HG03460 (cell line): ENCODE data around the gene DPYSL4.
"Not testable (repeated sequence)": the region's sequence is repeated elsewhere in the genome, so short reads cannot be mapped to it uniquely, and the experiment has no call there.

Experiments
- ATAC-seq: cut with Tn5 transposase; IDR thresholded peaks from one replicate; pipeline ENCODE4 v1.9.1; 2021; ENCODE audit not compliant: unreplicated experiment

DPYSL4 gene

DNA sequence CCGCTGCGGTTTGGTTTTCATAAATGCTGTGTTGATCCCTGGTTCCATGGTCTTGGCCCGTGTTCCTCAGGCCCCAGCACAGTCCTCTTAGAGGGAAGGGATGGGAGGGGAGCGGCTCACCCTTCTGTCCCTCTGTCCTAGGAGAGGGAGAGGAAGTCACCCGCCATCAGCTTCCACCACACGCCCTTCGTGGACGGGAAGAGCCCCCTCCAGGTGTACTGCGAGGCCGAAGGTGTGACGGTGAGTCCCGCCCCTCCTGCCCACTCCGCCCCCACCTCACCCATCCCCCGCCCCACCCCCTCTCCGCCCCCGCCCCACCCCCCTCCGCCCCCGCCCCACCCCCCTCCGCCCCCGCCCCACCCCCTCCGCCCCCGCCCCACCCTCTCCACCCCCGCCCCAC lies 37.5 kb upstream of the DPYSL4 start:
- no peak for ATAC-seq

DNA sequence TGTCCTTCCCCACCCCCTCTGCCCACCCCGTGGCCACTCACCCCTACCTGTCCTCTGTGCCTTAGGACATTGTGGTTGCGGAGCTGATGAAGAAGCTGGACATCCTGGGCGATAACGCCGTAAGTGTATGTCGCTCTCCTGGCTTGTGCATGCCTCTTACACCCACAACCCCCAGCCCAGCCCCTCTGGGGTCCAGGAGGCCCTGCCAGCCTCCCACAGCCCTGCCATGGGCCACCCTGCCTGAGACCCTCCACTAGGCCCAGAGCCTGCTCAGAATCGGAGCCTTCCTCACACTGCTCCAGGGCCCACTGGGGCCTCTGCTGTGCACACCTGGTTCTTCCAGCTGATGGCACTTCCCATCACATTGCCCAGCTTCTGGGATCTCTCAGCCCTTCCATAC lies 36.8 kb upstream of the DPYSL4 start:
- no peak for ATAC-seq

DNA sequence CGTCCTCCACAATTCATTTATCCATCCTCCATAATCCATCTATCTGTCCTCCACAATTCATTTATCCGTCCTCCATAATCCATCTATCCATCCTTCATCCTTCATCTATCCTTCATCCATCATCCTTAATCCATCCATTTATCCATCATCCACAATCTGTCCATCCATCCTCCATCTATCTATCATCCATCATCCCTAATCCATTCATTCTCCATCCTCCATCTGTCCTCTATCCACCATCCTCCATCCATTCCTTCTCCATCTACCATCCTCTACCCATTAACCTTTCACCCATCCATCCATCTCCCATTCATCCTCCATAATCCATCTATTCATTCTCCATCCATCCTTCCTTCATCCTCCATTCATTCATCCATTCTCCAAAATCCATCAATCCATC lies 36.0 kb upstream of the DPYSL4 start:
- ATAC-seq, result no peak

DNA sequence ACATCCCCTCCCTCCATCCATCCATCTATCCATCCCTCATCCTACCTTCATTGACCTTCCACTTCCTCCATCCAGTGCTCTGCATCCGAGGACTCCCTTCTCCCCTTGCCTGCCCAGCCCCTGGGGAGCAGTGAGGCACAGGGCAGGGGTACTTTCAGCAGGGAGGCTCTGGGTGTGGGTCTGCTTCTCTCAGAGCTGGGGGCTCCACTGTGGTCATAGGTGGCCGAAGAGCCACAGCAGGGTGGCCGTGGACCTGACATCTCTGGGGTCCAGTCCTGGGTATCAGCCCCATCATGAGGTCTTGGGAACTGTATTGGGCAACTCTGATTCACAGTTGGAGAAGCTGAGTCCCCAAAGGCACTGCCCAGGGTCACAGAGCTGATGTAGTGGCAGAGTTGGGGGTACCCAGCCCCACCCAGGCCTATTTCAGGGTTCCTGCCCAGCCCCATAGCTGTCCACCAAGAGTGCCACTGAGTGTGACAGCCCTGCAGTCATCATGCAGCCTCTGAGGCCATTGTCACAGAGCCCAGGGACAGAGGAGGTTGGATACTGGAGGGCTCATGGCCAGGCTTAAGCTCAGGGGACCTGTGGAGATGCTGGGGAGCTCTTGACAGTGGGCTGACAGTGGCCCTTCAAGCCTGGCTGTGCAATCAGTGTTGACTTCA lies 35.3 kb upstream of the DPYSL4 start:
- ATAC-seq, result no peak

DNA sequence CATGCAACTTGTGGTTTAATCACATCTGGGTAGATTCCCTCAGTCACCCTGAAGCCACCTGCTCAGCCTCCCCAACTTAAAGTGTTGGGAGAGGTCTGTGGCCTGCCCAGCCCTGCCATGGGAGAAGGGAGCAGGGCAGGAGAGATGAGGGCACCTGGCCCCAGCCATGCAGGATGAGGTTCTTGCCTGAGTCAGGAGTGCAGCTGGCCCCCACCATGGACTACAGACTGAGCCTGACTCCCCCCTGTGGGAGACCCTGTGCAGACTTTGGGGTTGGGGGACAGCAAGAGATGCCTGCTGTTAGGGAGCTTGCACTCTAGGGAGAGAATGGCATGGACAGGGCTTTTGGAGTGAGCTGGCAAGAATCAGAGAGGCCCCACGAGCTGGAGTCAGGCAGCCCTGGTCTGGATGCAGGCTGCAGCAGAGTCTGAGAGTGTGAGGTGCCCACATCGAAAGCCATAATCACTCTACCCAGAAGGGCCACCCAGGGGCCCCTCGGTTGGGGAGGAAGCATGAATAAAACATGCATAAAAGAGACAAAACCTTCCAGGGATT lies 34.7 kb upstream of the DPYSL4 start:
- ATAC-seq, result no peak

DNA sequence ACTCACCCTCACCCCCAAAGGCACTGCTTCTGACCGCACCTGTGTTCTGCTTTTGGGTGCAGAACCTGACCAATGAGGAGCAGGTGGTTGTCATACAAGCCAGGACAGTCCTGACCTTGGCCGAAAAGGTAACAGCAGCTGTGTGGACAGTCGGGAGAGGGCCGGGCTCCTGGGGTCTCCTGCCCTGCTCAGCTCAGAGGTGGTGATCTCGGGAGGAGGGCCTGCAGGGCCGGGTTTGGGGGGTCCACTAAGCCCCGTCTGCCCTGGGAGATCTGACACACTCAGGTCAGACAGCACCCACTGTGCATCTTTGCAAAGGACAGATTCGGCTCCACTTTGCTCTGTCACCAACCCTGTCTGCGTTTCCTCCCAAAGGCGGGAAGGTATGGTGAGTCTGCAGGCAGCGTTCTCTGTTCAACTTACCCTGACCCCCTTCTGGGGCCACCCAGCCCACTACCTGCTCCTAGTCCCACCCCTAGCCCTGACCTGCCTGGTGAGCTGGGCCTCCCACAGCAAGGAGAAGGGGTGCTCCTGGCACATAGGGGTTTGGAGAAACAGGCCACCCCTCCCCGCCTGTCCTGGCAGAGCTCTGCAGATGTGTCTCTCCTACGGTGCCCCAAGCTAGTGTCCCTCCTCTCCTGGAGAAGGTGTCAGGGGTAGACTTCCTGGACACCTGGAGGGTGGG lies 33.7 kb upstream of the DPYSL4 start:
- no peak for ATAC-seq

DNA sequence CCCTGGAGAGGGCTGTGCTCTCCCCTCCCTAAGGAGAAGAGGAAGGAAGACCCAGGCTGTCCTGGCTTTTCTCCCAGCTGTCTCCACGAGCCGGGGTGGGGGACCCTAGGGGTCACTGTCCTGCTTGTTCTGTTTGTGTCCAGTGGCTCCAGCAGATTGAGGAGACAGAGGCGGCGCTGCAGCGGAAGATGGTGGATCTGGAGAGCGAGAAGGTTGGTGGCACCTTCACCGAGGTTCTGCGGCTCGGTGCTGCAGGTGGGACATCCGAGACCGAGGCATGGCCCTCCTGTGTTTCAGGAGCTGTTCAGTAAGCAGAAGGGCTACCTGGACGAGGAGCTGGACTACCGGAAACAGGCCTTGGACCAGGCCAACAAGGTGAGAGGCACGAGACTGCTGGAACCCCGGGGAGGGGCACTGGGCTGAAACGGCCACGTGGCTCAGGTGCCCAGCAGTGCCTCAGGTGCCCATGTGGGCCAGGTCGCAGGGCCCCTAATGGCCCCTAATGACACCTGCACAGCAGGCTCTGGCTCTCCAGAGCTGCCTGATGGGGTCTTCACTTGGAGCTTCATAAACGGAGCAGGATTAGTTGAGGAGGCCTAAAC lies 33.0 kb upstream of the DPYSL4 start:
- no peak for ATAC-seq

GRCh38 chr10:132154440-132154839 lies 32.3 kb upstream of the DPYSL4 start:
- no peak for ATAC-seq

- no peak for ATAC-seq
Observed at GRCh38 chr10:132154931-132155330, 31.8 kb upstream of the DPYSL4 start.

DNA sequence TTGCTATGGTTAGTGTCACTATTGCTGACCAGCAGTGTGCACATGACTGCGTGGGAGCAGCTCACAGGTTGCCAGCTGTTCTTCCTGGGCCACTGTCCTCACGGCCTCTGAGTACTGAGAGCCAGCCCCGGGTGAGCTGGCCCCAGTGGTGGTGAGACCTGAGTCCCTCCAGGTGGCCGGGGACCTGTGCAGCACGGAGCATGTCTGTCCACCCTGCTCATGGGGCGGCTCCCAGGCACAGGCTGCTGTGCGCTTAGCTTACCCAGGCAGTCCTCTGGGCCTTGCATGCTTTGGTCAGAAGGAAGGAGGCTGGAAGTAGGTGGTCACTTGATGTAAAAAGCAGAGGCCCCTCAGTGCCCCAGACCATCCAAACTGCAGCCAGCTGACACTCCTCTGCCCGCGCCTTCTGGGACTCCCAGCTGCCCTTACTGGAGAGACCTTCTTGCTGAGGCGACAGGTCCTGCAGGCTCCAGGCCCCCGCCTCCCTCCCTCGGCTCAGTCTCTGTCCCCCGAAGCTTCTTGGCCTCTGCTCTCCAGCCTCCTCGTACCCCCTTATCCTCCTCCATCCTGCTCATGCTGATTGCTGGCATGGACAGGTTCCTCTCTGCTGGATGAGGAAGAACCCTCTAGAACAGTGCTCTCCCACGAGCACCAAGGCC lies 30.9 kb upstream of the DPYSL4 start:
- no peak for ATAC-seq

DNA sequence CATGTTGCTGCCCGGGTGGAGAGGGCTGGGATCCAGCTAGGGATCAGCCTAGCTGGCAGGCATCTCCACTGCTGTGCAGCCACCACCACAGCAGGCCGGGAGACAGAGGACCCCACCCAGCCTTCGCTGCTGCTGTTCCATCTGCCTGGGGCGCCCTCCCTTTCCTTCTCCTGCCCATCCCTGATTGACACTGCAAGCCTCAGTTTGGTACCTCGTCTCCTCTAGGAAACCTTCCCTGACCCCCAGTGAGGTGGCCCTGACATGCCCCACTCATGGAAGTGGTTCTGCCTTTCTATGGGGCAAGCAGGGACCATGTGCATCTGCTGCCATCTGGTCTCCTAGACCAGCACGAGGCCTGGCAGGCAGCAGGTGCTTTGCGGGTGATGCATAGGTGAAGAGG lies 30.4 kb upstream of the DPYSL4 start:
- no peak for ATAC-seq

DNA sequence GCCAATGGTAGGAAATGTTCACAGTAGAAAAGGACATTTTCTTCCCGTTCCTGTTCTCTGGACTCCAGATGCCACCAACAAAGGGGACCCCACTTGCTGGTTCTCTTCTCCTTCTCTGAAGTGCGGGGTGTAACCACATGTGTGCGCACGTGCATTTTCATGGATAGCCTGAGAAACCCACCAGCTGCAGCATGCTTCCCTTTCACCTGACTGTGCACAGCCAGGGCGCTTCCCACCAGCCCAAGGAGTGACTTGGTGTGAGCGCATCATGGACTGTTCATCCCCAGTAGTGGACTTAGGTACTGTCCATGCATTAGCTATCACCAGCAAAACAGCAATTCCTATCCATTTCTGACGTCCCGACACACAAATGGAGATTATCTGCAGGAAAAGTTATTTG lies 29.6 kb upstream of the DPYSL4 start:
- no peak for ATAC-seq

DNA sequence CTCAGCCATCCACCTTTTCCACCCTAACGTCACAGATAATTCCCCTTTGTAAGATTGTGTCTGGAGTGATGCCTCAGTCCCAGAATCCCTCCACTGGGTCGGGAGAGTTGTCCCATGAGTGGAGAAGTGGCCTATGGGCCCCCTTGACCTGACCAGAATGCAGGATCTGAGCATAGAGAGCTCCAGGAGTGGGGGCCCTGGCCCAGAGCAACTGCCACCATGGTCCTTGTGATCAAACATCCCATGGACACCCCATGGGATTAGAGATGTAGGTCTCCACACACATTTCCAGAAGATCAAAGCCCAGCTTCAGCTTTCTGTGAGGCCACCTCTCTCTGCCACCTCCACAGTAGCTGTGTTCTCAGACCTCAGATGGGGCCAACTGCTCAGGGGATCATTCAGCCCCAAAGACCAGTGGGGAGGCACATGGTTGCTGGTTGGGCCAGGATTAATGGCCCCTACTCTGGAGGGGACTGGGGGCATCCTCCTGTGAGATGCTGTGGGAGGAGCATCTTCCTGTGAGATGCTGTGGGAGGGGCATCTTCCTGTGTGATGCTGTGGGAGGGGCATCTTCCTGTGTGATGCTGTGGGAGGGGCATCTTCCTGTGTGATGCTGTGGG lies 28.5 kb upstream of the DPYSL4 start:
- no peak for ATAC-seq

DNA sequence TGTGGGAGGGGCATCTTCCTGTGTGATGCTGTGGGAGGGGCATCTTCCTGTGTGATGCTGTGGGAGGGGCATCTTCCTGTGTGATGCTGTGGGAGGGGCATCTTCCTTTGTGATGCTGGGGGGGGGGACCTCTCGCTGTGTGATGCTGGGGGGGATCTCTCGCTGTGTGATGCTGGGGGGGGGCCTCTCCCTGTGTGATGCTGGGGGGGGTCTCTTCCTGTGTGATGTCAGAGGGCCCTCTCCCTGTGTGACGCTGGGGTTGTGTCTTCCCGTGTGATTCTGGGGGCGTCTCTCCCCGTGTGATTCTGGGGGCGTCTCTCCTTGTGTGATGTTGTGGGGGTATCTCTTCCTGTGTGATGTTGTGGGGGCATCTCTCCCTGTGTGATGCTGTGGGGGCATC lies 27.9 kb upstream of the DPYSL4 start:
- ATAC-seq, result no peak

GRCh38 chr10:132159302-132160230 lies 27.2 kb upstream of the DPYSL4 start:
- ATAC-seq, result not testable (repeated sequence)

GRCh38 chr10:132160231-132160630 lies 26.5 kb upstream of the DPYSL4 start:
- not testable (repeated sequence) for ATAC-seq

DNA sequence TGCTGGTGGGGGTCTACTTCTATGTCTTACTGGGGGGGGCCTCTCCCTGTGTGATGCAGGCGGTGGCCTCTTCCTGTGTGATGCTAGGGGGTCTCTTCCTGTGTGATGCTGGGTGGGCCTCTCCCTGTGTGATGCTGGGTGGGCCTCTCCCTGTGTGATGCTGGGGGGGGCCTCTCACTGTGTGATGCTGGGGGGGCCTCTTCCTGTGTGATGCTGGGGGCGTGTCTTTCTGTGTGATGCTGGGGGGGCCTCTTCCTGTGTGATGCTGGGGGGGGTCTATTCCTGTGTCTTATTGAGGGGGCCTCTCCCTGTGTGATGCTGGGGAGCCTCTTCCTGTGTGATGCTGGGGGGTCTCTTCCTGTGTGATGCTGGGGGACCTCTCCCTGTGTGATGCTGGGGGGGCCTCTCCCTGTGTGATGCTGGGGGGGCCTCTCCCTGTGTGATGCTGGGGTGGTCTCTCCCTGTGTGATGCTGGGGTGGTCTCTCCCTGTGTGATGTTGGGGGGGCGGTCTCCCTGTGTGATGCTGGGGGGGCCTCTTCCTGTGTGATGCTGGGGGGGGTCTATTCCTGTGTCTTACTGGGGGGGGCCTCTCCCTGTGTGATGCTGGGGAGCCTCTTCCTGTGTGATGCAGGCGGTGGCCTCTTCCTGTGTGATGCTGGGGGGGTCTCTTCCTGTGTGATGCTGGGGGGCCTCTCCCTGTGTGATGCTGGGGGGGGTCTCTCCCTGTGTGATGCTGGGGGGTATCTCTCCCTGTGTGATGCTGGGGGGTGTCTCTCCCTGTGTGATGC lies 25.7 kb upstream of the DPYSL4 start:
- ATAC-seq, result not testable (repeated sequence)

- ATAC-seq, result peak; percentile 66
Observed at GRCh38 chr10:132162021-132162531, 24.7 kb upstream of the DPYSL4 start.
